Measurements from ENCODE around the gene SNTB2. TPM values are rescaled to one million over a fixed set of nuclear protein-coding genes. Genes with fewer than 3 reads are reported as not detected.

Gene SNTB2
- total and polyA plus RNA-seq, 4 donors: 2.1 to 7.8 (median 4.1) TPM

- peaks cover 2 to 5% (median 4%) of the 10 kb centered on the region in 4 donors for H3K36me3 ChIP-seq (ENCODE audit: control insufficient read depth in 4 of 4, insufficient read depth in 3 of 4, low read depth in 1 of 4, low read length in 3 of 4)
- H3K9me3 ChIP-seq (ENCODE audit: control insufficient read depth in 4 of 4, low read length in 3 of 4): no peaks in the 10 kb centered on the region
- H3K27ac ChIP-seq (ENCODE audit: low read depth in 1 of 2, low read length in 2 of 2): no peak overlapping the region
- WGBS: 92% methylated on average over 1 of the region's 1 CpG
- H3K27me3 ChIP-seq (ENCODE audit: control insufficient read depth in 4 of 4, insufficient read depth in 4 of 4, low read length in 3 of 4): no peaks in the 10 kb centered on the region
- TF ChIP-seq REST (IDR thresholded peaks at IDR 0.05) (no peak), ATF3 (IDR thresholded peaks at IDR 0.05) (no peak), EGR1 (IDR thresholded peaks at IDR 0.05; ENCODE audit: low read depth in 2 of 2) (no peak), CTCF (IDR thresholded peaks at IDR 0.05; ENCODE audit: low read depth, low read length, missing input control) (no peak), GABPA (IDR thresholded peaks at IDR 0.05 in 1 of 2, conservative IDR thresholded peaks at IDR 0.05 in 1 of 2) (no peak), RXRA (IDR thresholded peaks at IDR 0.05) (no peak), NR2F2 (IDR thresholded peaks at IDR 0.05) (no peak), TAF1 (conservative IDR thresholded peaks at IDR 0.05) (no peak), ZBTB33 (IDR thresholded peaks at IDR 0.05) (no peak), HNF4G (IDR thresholded peaks at IDR 0.05) (no peak), RAD21 (IDR thresholded peaks at IDR 0.05) (no peak)
- no peaks in the 10 kb centered on the region for H3K4me1 ChIP-seq (ENCODE audit: control insufficient read depth in 4 of 4, insufficient read depth in 4 of 4, low read length in 3 of 4)
- no peak overlapping the region for H3K9ac ChIP-seq (ENCODE audit: low read depth in 1 of 2, low read length in 2 of 2)
- H3K4me3 ChIP-seq (ENCODE audit: low read depth in 1 of 3, low read length in 3 of 3): no peak overlapping the region
- no peak for DNase-seq (ENCODE audit: low spot score)
These were observed 57.4 kb downstream of the SNTB2 start for GRCh38 chr16:69244336-69244735.

- H3K27me3 ChIP-seq (ENCODE audit: control insufficient read depth in 4 of 4, insufficient read depth in 4 of 4, low read length in 3 of 4): no peaks in the 10 kb centered on the region
- TF ChIP-seq GABPA (IDR thresholded peaks at IDR 0.05 in 1 of 2, conservative IDR thresholded peaks at IDR 0.05 in 1 of 2) (no peak), ZBTB33 (IDR thresholded peaks at IDR 0.05) (no peak), YY1 (IDR thresholded peaks at IDR 0.05) (no peak), EGR1 (IDR thresholded peaks at IDR 0.05; ENCODE audit: low read depth in 2 of 2) (no peak), MAX (IDR thresholded peaks at IDR 0.05) (no peak), HNF4G (IDR thresholded peaks at IDR 0.05) (no peak), RXRA (IDR thresholded peaks at IDR 0.05) (no peak)
- H3K4me1 ChIP-seq (ENCODE audit: control insufficient read depth in 4 of 4, insufficient read depth in 4 of 4, low read length in 3 of 4): no peaks in the 10 kb centered on the region
- no peak overlapping the region for H3K4me3 ChIP-seq (ENCODE audit: low read depth in 1 of 3, low read length in 3 of 3)
- H3K9ac ChIP-seq (ENCODE audit: low read depth in 1 of 2, low read length in 2 of 2): no peak overlapping the region
- WGBS: 97% methylated on average over 3 of the region's 3 CpGs
- H3K27ac ChIP-seq (ENCODE audit: low read depth in 1 of 2, low read length in 2 of 2): no peak overlapping the region
- H3K36me3 ChIP-seq (ENCODE audit: control insufficient read depth in 4 of 4, insufficient read depth in 3 of 4, low read depth in 1 of 4, low read length in 3 of 4): peaks cover 2 to 5% (median 4%) of the 10 kb centered on the region in 4 donors
- no peaks in the 10 kb centered on the region for H3K9me3 ChIP-seq (ENCODE audit: control insufficient read depth in 4 of 4, low read length in 3 of 4)
- DNase-seq (ENCODE audit: low spot score): no peak
These were observed 63.1 kb downstream of the SNTB2 start for GRCh38 chr16:69250081-69250480.

All from liver (tissue), 9 donors.